H1 (cell line): Measurements from ENCODE around the gene LMO4. TPM values are rescaled to one million over a fixed set of nuclear protein-coding genes. Genes with fewer than 3 reads are reported as not detected.

Experiments
- CTCF ChIA-PET: fragments of 300-600 bp; sonication (Branson Sonifier 250); formaldehyde crosslinking; loops from one replicate; lab custom pipeline; 2021; ENCODE audit not compliant: partially characterized antibody; lab: Charles Lee
- POLR2A ChIA-PET: fragments of 300-600 bp; sonication (Branson Sonifier 250); formaldehyde crosslinking; loops from one replicate; lab custom pipeline; 2021; ENCODE audit warnings: inconsistent platforms; ENCODE audit not compliant: partially characterized antibody; lab: Charles Lee
- DNase-seq, 2 experiments: peaks; one replicate each; pipeline versions ENCODE4 v3.0.0 to v3.0.0-alpha.2; 2010 to 2022; ENCODE audit warnings: low spot score in 2 of 2, low read depth in 1 of 2, mixed read lengths in 1 of 2
- FAIRE-seq: peaks from 2 replicates; lab custom pipeline; 2011; peaks lifted over from hg19 to GRCh38; lab: Jason Lieb, UNC
- H2AFZ ChIP-seq: 2 replicates; pipeline ENCODE4 v1.8.1; 2012; ENCODE audit warnings: low read length, inconsistent platforms
- H2AK5ac ChIP-seq: 2 replicates; pipeline ENCODE4 v1.6.1; 2013; ENCODE audit warnings: low read depth, low read length
- H2BK120ac ChIP-seq: replicated peaks from 2 replicates; pipeline ENCODE3; 2013; ENCODE audit warnings: low read depth, low read length, inconsistent platforms
- H2BK12ac ChIP-seq: 2 replicates; pipeline ENCODE4 v1.6.1; 2013; ENCODE audit warnings: low read depth, low read length
- H2BK15ac ChIP-seq: 2 replicates; pipeline ENCODE4 v1.6.1; 2013; ENCODE audit warnings: low read length
- H2BK20ac ChIP-seq: 2 replicates; pipeline ENCODE4 v1.6.1; 2013; ENCODE audit warnings: low read length
- H2BK5ac ChIP-seq: 2 replicates; pipeline ENCODE4 v1.6.1; 2013; ENCODE audit warnings: low read depth, low read length
- H3K14ac ChIP-seq: 2 replicates; pipeline ENCODE4 v1.6.1; 2013; ENCODE audit warnings: inconsistent platforms; ENCODE audit not compliant: insufficient read length
- H3K18ac ChIP-seq: 2 replicates; pipeline ENCODE4 v1.6.1; 2013; ENCODE audit warnings: low read length; ENCODE audit errors: extremely low read depth
- H3K23ac ChIP-seq: 2 replicates; pipeline ENCODE4 v1.6.1; 2013; ENCODE audit warnings: inconsistent platforms; ENCODE audit not compliant: insufficient read length
- H3K23me2 ChIP-seq: 2 replicates; pipeline ENCODE4 v1.6.1; 2013; ENCODE audit warnings: low read depth, low read length
- H3K27ac ChIP-seq: 2 replicates; pipeline ENCODE4 v1.6.1; 2011; ENCODE audit warnings: low read depth, low read length, inconsistent platforms
- H3K27me3 ChIP-seq, 4 experiments: replicated peaks in 1 of 4; 1 replicate in 1 of 4; 2 replicates in 3 of 4; pipeline versions ENCODE4 v1.6.1 to v1.8.1; 2011 to 2013; ENCODE audit warnings: low read length in 3 of 4, mild to moderate bottlenecking in 3 of 4, inconsistent platforms in 2 of 4, mixed read lengths in 2 of 4, moderate library complexity in 1 of 4; ENCODE audit not compliant: control insufficient read depth in 3 of 4, insufficient read depth in 3 of 4; ENCODE audit errors: extremely low read depth in 1 of 4
- H3K36me3 ChIP-seq, 4 experiments: 2 replicates each; pipeline versions ENCODE4 v1.6.1 to v1.8.1; 2011 to 2013; ENCODE audit warnings: mild to moderate bottlenecking in 4 of 4, low read length in 3 of 4, moderate library complexity in 2 of 4, control low read depth in 1 of 4, inconsistent platforms in 1 of 4; ENCODE audit not compliant: insufficient read depth in 4 of 4, control insufficient read depth in 2 of 4
- H3K4ac ChIP-seq: replicated peaks from 2 replicates; pipeline ENCODE3; 2013; ENCODE audit warnings: low read length, low read depth, mixed read lengths, inconsistent platforms; ENCODE audit not compliant: insufficient read length
- H3K4me1 ChIP-seq, 4 experiments: replicated peaks in 1 of 4; 1 replicate in 1 of 4; 2 replicates in 3 of 4; pipeline versions ENCODE4 v1.6.1 to v1.8.1; 2011 to 2013; ENCODE audit warnings: low read length in 3 of 4, inconsistent platforms in 2 of 4, mixed read lengths in 1 of 4; ENCODE audit not compliant: insufficient read depth in 4 of 4, control insufficient read depth in 3 of 4
- H3K4me2 ChIP-seq, 2 experiments: 2 replicates each; pipeline versions ENCODE4 v1.6.1 to v1.8.1; 2011 to 2013; ENCODE audit warnings: low read depth in 2 of 2, low read length in 2 of 2, control low read depth in 1 of 2, inconsistent platforms in 1 of 2, mild to moderate bottlenecking in 1 of 2; ENCODE audit not compliant: insufficient read depth in 1 of 2
- H3K4me3 ChIP-seq, 4 experiments: fragments of 200-600, 300-600 bp in 1 of 4; sonication (generic), shearing (Covaris generic), sonication (Bioruptor Twin) in 1 of 4; 2 replicates each; pipeline versions ENCODE4 v1.5.1 to v1.8.1; 2011 to 2016; ENCODE audit warnings: low read length in 4 of 4, low read depth in 3 of 4, control low read depth in 2 of 4, inconsistent platforms in 2 of 4, mild to moderate bottlenecking in 2 of 4, mixed read lengths in 1 of 4, moderate library complexity in 1 of 4; ENCODE audit not compliant: insufficient read depth in 2 of 4; ENCODE audit errors: extremely low read depth in 1 of 4
- H3K56ac ChIP-seq: replicated peaks from 2 replicates; pipeline ENCODE3; 2013; ENCODE audit warnings: low read depth, mild to moderate bottlenecking, mixed read lengths, low read length, inconsistent platforms; ENCODE audit not compliant: insufficient read length
- H3K79me1 ChIP-seq: 2 replicates; pipeline ENCODE4 v1.6.1; 2013; ENCODE audit warnings: low read depth, low read length, control low read depth
- H3K79me2 ChIP-seq, 2 experiments: 2 replicates each; pipeline versions ENCODE4 v1.6.1 to v1.8.1; 2012 to 2013; ENCODE audit warnings: low read length in 2 of 2, mild to moderate bottlenecking in 2 of 2, inconsistent platforms in 1 of 2; ENCODE audit not compliant: insufficient read depth in 2 of 2, control insufficient read depth in 1 of 2
- H3K9ac ChIP-seq, 4 experiments: replicated peaks in 1 of 4; 1 replicate in 1 of 4; 2 replicates in 3 of 4; pipeline versions ENCODE4 v1.6.1 to v1.8.1; 2011 to 2013; ENCODE audit warnings: low read depth in 3 of 4, low read length in 3 of 4, control low read depth in 2 of 4, mild to moderate bottlenecking in 2 of 4, moderate library complexity in 2 of 4, inconsistent platforms in 1 of 4; ENCODE audit errors: extremely low read depth in 1 of 4
- H3K9me3 ChIP-seq, 2 experiments: 2 replicates each; pipeline versions ENCODE4 v1.6.1 to v1.8.1; 2012 to 2013; ENCODE audit warnings: mild to moderate bottlenecking in 2 of 2, moderate library complexity in 2 of 2, control low read depth in 1 of 2, inconsistent platforms in 1 of 2, low read depth in 1 of 2, low read length in 1 of 2, mixed read lengths in 1 of 2; ENCODE audit not compliant: insufficient read depth in 2 of 2
- H4K20me1 ChIP-seq, 2 experiments: replicated peaks in 1 of 2; 2 replicates each; pipeline versions ENCODE3 to v1.8.1; 2011 to 2013; ENCODE audit warnings: inconsistent platforms in 2 of 2, low read length in 2 of 2, mild to moderate bottlenecking in 1 of 2; ENCODE audit not compliant: insufficient read depth in 2 of 2, control insufficient read depth in 1 of 2
- H4K5ac ChIP-seq: 2 replicates; pipeline ENCODE4 v1.6.1; 2013; ENCODE audit warnings: low read length, low read depth, mixed read lengths, inconsistent platforms; ENCODE audit not compliant: insufficient read length
- H4K8ac ChIP-seq: 2 replicates; pipeline ENCODE4 v1.8.0; 2013; ENCODE audit warnings: mild to moderate bottlenecking, moderate library complexity, low read length, inconsistent platforms; ENCODE audit not compliant: insufficient read depth; ENCODE audit errors: extremely low read depth
- H4K91ac ChIP-seq: replicated peaks from 2 replicates; pipeline ENCODE3; 2013; ENCODE audit warnings: low read length, mixed read lengths, inconsistent platforms; ENCODE audit not compliant: insufficient read length
- CTBP2 ChIP-seq: IDR thresholded peaks from 2 replicates; pipeline ENCODE4 v1.7.0; 2011; ENCODE audit warnings: borderline replicate concordance, mild to moderate bottlenecking, moderate library complexity, mixed read lengths, low read length; ENCODE audit not compliant: insufficient read depth, insufficient read length
- KDM5A ChIP-seq: fragments of 200-600 bp; IDR thresholded peaks from 2 replicates; pipeline ENCODE4 v1.7.1; 2012; ENCODE audit warnings: mild to moderate bottlenecking, low read length, inconsistent platforms, mixed read lengths
- RNF2 ChIP-seq: fragments of 200-900, 300-1000 bp; sonication (generic); IDR thresholded peaks from 2 replicates; pipeline ENCODE4 v1.7.1; 2016; ENCODE audit warnings: borderline replicate concordance, low read depth, mild to moderate bottlenecking, antibody characterized with exemption, low read length; ENCODE audit not compliant: poor library complexity, severe bottlenecking; ENCODE audit errors: missing control alignments
- SIN3A ChIP-seq, 2 experiments: IDR thresholded peaks in 1 of 2; conservative IDR thresholded peaks in 1 of 2; 2 replicates each; pipeline ENCODE4 v1.6.1; 2011 to 2012; ENCODE audit warnings: low read length in 2 of 2, improper control_type of control experiment in 1 of 2, low read depth in 1 of 2, mild to moderate bottlenecking in 1 of 2
- TAF1 ChIP-seq: IDR thresholded peaks from 2 replicates; pipeline ENCODE4 v1.6.1; 2011; ENCODE audit warnings: mild to moderate bottlenecking, low read depth, low read length
- YY1 ChIP-seq: IDR thresholded peaks from 2 replicates; pipeline ENCODE4 v1.6.1; 2011; ENCODE audit warnings: low read depth, mild to moderate bottlenecking, low read length
- ZNF274 ChIP-seq: IDR thresholded peaks from 2 replicates; pipeline ENCODE4 v1.7.0; 2012; ENCODE audit warnings: low read length, borderline replicate concordance; ENCODE audit errors: extremely low read depth
- WGBS, 2 experiments: shearing (Covaris generic) in 1 of 2; methylation state at CpG; one replicate each; pipeline versions ENCODE4 v1.1.6 to v1.1.7; 2013 to 2015; ENCODE audit warnings: low lambda C conversion rate in 2 of 2, mixed read lengths in 2 of 2, inconsistent platforms in 1 of 2, low coverage in 1 of 2, missing lambda C conversion rate in 1 of 2; ENCODE audit not compliant: insufficient replicate concordance in 2 of 2, insufficient coverage in 1 of 2, insufficient read length in 1 of 2; ENCODE audit errors: extremely low coverage in 1 of 2, missing lambda C conversion rate in 1 of 2; 5-methylcytosine and 5-hydroxymethylcytosine counted together
- polyA plus RNA-seq, 7 experiments: library from polyadenylated mRNA; depleted of rRNA in 3 of 7; stranded (reverse) in 5 of 7; unstranded in 2 of 7; fragments of >200 nt in 5 of 7; fragments of 200-250 nt in 2 of 7; gene quantifications; 1 replicate in 5 of 7; 2 replicates in 1 of 7; 4 replicates in 1 of 7; pipeline versions ENCODE4 v1.2.1 to v1.2.3, GENCODE V29; 2011 to 2013; ENCODE audit warnings: missing spikeins in 2 of 7, mixed read lengths in 2 of 7
- total RNA-seq: library from RNA; stranded (reverse); fragmentation: NEBNext Ultra II Directional; extraction: Animal tissue kit (Norgen Biotek cat#: 25700); gene quantifications from 2 replicates; pipeline ENCODE4 v1.2.1, GENCODE V29; 2021

Gene LMO4
- total and polyA plus RNA-seq, 2 of the 8 experiments (the other 6 are each of a cell fraction or from before 2014, with no cell fraction given): 71.7 to 98.7 TPM

- Histone ChIP-seq H4K91ac (no peak overlapping the region), H3K4me1 (peaks cover 0 to 6% (median 1%) of the 10 kb centered on the region in 4 experiments; a peak in 2 of 7 replicates), H3K14ac (no peak overlapping the region), H2AK5ac (no peak overlapping the region), H2AFZ (no peak overlapping the region), H2BK120ac (no peak overlapping the region), H3K79me1 (no peaks in the 10 kb centered on the region), H3K4ac (no peak overlapping the region), H4K8ac (no peak overlapping the region), H3K27ac (no peak overlapping the region), H2BK20ac (no peak overlapping the region), H4K20me1 (no peaks in the 10 kb centered on the region), H3K79me2 (no peaks in the 10 kb centered on the region), H3K27me3 (no peaks in the 10 kb centered on the region), H3K23ac (no peak overlapping the region), H3K36me3 (no peaks in the 10 kb centered on the region), H3K56ac (no peak overlapping the region), H3K18ac (no peak overlapping the region), H2BK15ac (no peak overlapping the region), H2BK12ac (no peak overlapping the region), H3K23me2 (no peaks in the 10 kb centered on the region), H3K4me3 (no peak overlapping the region), H2BK5ac (no peak overlapping the region), H3K9me3 (no peaks in the 10 kb centered on the region; a peak in 1 of 4 replicates), H3K9ac (no peak overlapping the region), H3K4me2 (no peak overlapping the region), H4K5ac (no peak overlapping the region)
- no peak for FAIRE-seq
- DNase-seq: no peak
- TF ChIP-seq RNF2 (no peak), TAF1 (no peak), YY1 (no peak), CTBP2 (no peak), KDM5A (no peak), SIN3A (conservative IDR thresholded peaks at IDR 0.05 in 1 of 2, IDR thresholded peaks at IDR 0.05 in 1 of 2; ENCODE audit: low read depth in 1 of 2, low read length in 2 of 2) (no peak), ZNF274 (no peak)
- CTCF ChIA-PET: interaction anchor here (0.8 to 1.0 kb wide), 2 partner anchors 285 to 712 kb away, joined by 3 read pairs; no protein-coding TSS in a partner anchor
- 72% methylated on average over 3 of the region's 3 CpGs; no CpG with 5 or more reads in 1 of the 2 experiments for WGBS, 2 experiments
- POLR2A ChIA-PET: interaction anchor here (1.0 kb wide), 1 partner anchor 25 kb away, joined by 3 read pairs; no protein-coding TSS in a partner anchor
These were observed 38.9 kb downstream of the LMO4 start for GRCh38 chr1:87367549-87367948.
